HG03442 (cell line): ENCODE measurements around the gene HSFX1.

Experiments used
- ATAC-seq: cut with Tn5 transposase; IDR thresholded peaks from one replicate; pipeline ENCODE4 v1.9.1; 2021; ENCODE audit warnings: mild to moderate bottlenecking, moderate library complexity; ENCODE audit not compliant: unreplicated experiment

The HSFX1 gene

DNA sequence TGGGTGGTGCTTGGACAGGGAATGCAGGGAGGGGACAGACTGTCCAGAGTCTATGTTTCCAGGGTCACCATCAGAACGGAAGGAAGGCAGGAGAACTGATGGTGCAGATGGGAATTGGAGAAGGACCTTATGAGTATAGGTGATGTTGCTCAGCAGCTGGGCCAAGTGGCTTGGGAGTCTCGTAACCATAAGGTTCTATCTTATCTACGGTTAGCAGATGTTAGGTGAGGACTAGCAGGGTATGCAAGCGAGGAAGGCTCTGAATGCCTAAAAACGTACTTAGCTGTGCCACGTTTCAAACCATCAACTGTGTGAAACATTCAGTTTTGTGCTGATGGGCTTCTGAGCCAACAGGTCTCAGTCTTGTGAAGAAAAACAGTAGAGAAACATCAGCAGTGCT, 30.2 kb downstream of the HSFX1 start:
- ATAC-seq: no peak

DNA sequence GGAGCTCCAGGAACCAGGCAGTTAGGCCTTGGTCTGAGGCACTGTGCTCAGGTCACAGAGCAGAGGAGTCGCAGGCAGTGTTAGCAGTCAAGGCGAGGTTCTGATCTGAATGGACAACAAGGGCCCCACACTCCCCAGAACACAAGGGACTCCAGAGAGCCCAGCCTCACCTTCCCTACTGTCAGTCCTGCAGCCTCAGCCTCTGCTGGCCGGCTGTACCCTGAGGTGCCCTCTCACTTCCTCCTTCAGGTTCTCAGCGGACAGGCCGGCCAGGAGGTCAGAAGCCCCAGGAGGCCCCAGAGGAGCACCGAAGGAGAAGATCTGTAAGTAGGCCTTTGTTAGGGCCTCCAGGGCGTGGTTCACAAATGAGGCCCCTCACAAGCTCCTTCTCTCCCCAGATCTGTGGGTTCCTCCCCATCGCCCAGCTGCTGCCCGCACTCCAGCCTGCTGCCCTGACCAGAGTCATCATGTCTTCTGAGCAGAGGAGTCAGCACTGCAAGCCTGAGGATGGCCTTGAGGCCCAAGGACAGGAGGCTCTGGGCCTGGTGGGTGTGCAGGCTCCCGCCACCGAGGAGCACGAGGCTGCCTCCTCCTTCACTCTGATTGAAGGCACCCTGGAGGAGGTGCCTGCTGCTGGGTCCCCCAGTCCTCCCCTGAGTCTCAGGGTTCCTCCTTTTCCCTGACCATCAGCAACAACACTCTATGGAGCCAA, 34.0 kb downstream of the HSFX1 start:
- no peak for ATAC-seq

DNA sequence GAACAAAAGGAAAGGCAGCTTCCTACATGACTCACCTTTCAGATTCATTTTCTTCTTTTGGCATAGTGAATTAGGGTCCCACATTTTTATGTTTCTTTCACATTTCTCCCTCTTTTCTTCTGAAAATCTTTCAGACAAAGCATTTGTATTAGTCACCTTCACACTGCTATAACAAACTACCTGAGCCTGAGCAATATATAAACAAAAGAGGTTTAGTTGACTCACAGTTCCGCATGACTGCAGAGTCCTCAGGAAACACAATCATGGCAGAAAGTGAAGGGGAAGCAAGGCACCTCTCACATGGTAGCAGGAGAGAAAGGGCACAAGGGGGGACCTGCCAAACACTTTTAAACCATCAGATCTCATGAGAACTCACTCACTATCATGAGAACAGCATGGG, 44.8 kb downstream of the HSFX1 start:
- ATAC-seq: no peak

DNA sequence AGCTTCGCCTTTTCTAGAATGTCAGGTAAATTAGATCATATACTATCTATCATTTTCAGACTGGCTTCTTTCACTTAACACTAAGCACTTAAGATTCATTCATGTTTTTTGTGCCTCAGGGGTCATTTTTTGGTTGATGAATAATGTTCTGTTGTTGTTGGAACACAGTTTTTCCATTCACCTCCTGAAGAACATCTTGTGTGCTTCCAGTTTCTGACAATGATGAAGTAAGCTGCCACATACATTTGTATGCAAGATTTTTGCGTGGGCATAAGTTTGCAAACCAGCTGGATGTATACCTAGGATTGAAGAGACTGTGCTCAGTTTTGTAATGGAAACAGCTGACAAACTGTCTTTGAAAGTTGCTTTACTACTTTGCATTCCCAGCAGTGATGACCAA, 45.5 kb downstream of the HSFX1 start:
- ATAC-seq: no peak

DNA sequence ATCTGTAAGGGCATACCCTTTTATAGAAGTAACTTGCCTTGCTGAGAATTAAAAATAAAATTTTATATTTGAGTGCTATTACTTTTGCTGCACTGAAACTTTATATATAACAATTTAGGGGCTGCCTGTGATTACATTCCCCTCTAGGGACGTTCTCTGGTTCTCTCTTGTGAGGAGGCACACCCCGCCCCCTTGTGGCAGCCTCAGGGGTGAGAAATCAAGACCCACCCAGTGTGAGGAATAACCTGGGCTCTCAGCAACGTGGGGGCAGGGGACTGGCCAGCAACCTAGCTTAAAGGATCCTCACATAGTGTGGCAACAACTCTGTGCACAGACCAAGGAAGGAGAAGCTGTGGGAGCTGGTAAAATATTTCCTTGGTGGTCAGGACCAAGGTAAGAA, 51.6 kb downstream of the HSFX1 start:
- ATAC-seq: no peak
